AG10803 (cell line): ENCODE results near the gene CNGA4.

Experiments
- DNase-seq: peaks from one replicate; pipeline ENCODE4 v3.0.0; 2010; ENCODE audit warnings: low read depth
- H3K4me3 ChIP-seq: 2 replicates; pipeline ENCODE4 v1.5.1; 2011; ENCODE audit warnings: mild to moderate bottlenecking, low read length, control low read depth
- TF ChIP-seq, protein P1 (sequence below): conservative IDR thresholded peaks from 2 replicates; pipeline ENCODE4 v1.5.1; 2011; ENCODE audit warnings: mild to moderate bottlenecking, low read length, control low read depth, inconsistent platforms

Gene CNGA4

GRCh38 chr11:6234387-6235107, 4.3 kb upstream of the CNGA4 start, which contains the start of gene FHIP1B:
Gene FHIP1B (minus strand): TSS chr11:6234636. CDS start chr11:6224516, 10,120 bp downstream.
- DNase-seq, result peak; percentile 100
- TF ChIP-seq, protein P1, sequence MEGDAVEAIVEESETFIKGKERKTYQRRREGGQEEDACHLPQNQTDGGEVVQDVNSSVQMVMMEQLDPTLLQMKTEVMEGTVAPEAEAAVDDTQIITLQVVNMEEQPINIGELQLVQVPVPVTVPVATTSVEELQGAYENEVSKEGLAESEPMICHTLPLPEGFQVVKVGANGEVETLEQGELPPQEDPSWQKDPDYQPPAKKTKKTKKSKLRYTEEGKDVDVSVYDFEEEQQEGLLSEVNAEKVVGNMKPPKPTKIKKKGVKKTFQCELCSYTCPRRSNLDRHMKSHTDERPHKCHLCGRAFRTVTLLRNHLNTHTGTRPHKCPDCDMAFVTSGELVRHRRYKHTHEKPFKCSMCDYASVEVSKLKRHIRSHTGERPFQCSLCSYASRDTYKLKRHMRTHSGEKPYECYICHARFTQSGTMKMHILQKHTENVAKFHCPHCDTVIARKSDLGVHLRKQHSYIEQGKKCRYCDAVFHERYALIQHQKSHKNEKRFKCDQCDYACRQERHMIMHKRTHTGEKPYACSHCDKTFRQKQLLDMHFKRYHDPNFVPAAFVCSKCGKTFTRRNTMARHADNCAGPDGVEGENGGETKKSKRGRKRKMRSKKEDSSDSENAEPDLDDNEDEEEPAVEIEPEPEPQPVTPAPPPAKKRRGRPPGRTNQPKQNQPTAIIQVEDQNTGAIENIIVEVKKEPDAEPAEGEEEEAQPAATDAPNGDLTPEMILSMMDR, result no peak
- peak within 1 kb of the TSS; percentile 99 for H3K4me3 ChIP-seq

GRCh38 chr11:6237266-6237665, 1.6 kb upstream of the CNGA4 start:
- TF ChIP-seq, protein P1, result no peak
- DNase-seq, result no peak
- H3K4me3 ChIP-seq, result no peak overlapping the region

DNA sequence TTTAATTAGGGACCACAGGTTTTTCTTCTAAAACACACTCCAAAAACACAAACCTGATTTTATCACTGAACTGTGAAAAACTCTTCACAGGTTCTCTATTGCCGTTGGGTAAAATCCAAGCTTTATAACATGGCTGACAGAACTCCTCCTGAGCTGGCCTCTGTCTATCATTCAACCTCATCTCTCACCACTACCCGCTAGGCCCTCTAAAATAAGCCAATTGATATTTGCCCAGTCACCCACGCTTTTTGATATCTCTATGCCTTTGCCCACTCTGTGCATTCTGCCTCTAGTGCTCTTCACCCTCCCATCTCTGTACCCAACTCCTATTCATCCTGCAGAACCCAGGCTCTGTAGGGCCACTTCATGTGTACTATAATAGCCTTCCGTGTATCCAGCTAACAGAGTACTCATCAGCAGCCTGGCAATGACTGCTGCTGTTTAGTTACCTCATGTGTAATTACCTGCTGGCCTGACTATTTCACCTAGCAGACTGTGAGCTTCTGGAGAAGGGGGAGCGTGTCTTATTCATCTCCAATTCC, 1.1 kb upstream of the CNGA4 start:
- TF ChIP-seq, protein P1, result no peak
- no peak for DNase-seq
- H3K4me3 ChIP-seq, result no peak overlapping the region

- DNase-seq, result no peak
- TF ChIP-seq, protein P1, result no peak
- H3K4me3 ChIP-seq, result no peak overlapping the region
These were observed 1.2 kb downstream of the CNGA4 start for GRCh38 chr11:6240139-6240538.

DNA sequence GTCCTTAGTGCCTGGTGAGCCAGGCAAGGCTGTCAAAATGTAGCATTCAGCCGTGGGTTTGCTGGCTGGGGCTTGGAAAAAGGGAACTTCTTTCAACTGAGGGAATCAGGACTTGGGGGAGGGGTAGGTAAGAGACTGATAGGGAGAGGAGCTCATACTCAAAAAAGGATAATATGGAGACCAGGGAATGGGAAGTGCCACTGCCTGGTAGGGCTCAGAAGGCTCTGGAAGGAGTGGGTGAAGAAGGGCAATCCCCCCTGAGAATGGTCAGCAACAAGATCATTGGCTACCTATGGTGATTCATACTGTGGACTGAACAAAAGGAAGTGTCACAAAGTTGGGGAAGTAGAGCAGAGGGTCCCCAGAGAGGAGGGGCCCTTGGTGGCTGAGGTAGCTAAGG, 1.9 kb downstream of the CNGA4 start:
- H3K4me3 ChIP-seq, result no peak overlapping the region
- DNase-seq, result no peak
- TF ChIP-seq, protein P1, result no peak

GRCh38 chr11:6241316-6241715, 2.4 kb downstream of the CNGA4 start:
- no peak for DNase-seq
- H3K4me3 ChIP-seq, result no peak overlapping the region
- TF ChIP-seq, protein P1, result no peak

- TF ChIP-seq, protein P1, result no peak
- no peak for DNase-seq
- H3K4me3 ChIP-seq, result no peak overlapping the region
These were observed 6.6 kb downstream of the CNGA4 start for GRCh38 chr11:6245536-6245935.
